Left lung (tissue), 10 donors: ENCODE measurements around the gene NAV2. TPM values are rescaled to one million over a fixed set of nuclear protein-coding genes. Genes with fewer than 3 reads are reported as not detected.

ENCODE experiments used
- ATAC-seq: fragments of 200-7000 bp; cut with Tn5 transposase; one replicate; pipeline ENCODE4 v1.9.1; 2020; ENCODE audit warnings: moderate library complexity
- DNase-seq, 4 donors: peaks; one replicate each; pipeline ENCODE4 v3.0.0-alpha.2; 2013 to 2020
- H3K27ac ChIP-seq, 2 donors: fragments of 200-600 bp; sonication (generic) in 1 of 2; one replicate each; pipeline versions ENCODE4 v1.5.0 to v1.8.0; 2020 to 2021
- H3K27me3 ChIP-seq, 2 donors: fragments of 200-600 bp; sonication (generic) in 1 of 2; one replicate each; pipeline versions ENCODE4 v1.5.0 to v1.8.0; 2020 to 2021
- H3K36me3 ChIP-seq, 2 donors: fragments of 200-600 bp; sonication (generic) in 1 of 2; one replicate each; pipeline versions ENCODE4 v1.5.0 to v1.8.0; 2020 to 2021
- H3K4me1 ChIP-seq, 2 donors: fragments of 200-600 bp; one replicate each; pipeline ENCODE4 v1.8.0; 2021
- H3K4me3 ChIP-seq, 2 donors: fragments of 200-600 bp; sonication (generic) in 1 of 2; one replicate each; pipeline versions ENCODE4 v1.5.0 to v1.8.0; 2020 to 2021; ENCODE audit warnings: mild to moderate bottlenecking in 1 of 2
- H3K9me3 ChIP-seq, 2 donors: fragments of 200-600 bp; sonication (generic) in 1 of 2; one replicate each; pipeline versions ENCODE4 v1.5.0 to v1.8.0; 2020 to 2021
- CTCF ChIP-seq, 2 donors: fragments of 200-600 bp; sonication (generic) in 1 of 2; IDR thresholded peaks; one replicate each; pipeline versions ENCODE4 v1.5.0 to v1.8.0; 2021; ENCODE audit warnings: antibody characterized with exemption in 2 of 2
- intact Hi-C, 2 donors: fragments of 100-400 bp; cut with DNase I; formaldehyde crosslinking; loops; one replicate each; pipeline versions ENCODE4 v1.11.2 to v1.14.2; 2022
- polyA plus RNA-seq, 6 donors: library from polyadenylated mRNA; unstranded; fragments of 120-200 nt; gene quantifications; one replicate each; pipeline ENCODE4 v1.2.1, GENCODE V29; 2013; ENCODE audit not compliant: insufficient read length in 6 of 6
- total RNA-seq, 2 donors: library from RNA; stranded (reverse); fragmentation: NEBNext Ultra II Directional; extraction: Animal tissue kit (Norgen Biotek cat#: 25700); gene quantifications; one replicate each; pipeline ENCODE4 v1.2.1, GENCODE V29; 2021
- donor health status: DM: no; HTN: yes; CAD: no.
- donor health status: DM: no; HTN: no; CAD: no.

Gene NAV2
- total and polyA plus RNA-seq, 8 donors: 18.0 to 59.9 (median 23.1) TPM

GRCh38 chr11:19917069-19917468 lies 204.4 kb downstream of the NAV2 start:
- DNase-seq: no peak
- Histone ChIP-seq H3K4me3 (no peak overlapping the region), H3K27ac (no peak overlapping the region), H3K4me1 (peaks cover 4 to 5% of the 10 kb centered on the region in 2 donors), H3K27me3 (no peaks in the 10 kb centered on the region), H3K36me3 (no peaks in the 10 kb centered on the region), H3K9me3 (no peaks in the 10 kb centered on the region)
- no peak for TF ChIP-seq CTCF (IDR thresholded peaks at IDR 0.05)
- no peak for ATAC-seq
- intact Hi-C loops: no loop called here

- intact Hi-C loops: no loop called here
- H3K9me3 ChIP-seq: no peaks in the 10 kb centered on the region
- H3K4me3 ChIP-seq: no peak overlapping the region
- DNase-seq: no peak
- TF ChIP-seq CTCF (IDR thresholded peaks at IDR 0.05): no peak
- H3K27ac ChIP-seq: peak overlapping the region in 1 of 2 donors; percentile 66
- peaks cover 0 to 5% of the 10 kb centered on the region in 2 donors for H3K4me1 ChIP-seq
- H3K27me3 ChIP-seq: no peaks in the 10 kb centered on the region
- no peak for ATAC-seq
- no peaks in the 10 kb centered on the region for H3K36me3 ChIP-seq
Observed at GRCh38 chr11:19918302-19919049, 205.8 kb downstream of the NAV2 start.

DNA sequence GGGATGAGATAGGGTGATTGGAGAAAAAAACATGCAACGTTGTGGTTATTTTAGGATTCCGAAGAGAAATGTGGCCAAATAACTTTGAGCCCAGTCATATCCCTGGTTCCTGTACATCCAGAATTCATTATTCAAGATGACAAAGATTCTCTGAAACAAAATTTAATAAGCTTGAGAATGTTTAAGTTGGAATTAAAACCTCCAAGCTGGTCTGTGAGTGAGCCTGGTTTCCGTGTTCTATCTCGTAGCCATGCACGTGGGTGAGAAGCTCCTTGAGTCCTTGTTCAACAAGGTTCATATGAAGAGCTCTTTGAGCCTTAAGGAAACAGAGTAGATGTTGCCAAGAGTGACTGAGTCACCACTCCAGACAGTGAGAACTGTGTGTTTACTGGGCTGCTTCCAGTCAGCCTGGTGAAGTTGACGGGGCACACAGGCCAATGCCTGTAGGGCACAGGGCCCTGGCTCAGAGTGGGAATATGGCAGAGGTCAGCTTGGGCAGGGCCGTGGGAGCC lies 206.5 kb downstream of the NAV2 start:
- TF ChIP-seq CTCF (IDR thresholded peaks at IDR 0.05): no peak
- no peaks in the 10 kb centered on the region for H3K36me3 ChIP-seq
- peak overlapping the region in 1 of 2 donors; percentile 66 for H3K27ac ChIP-seq
- DNase-seq (peak in 3 of 4 donors; percentile 74 to 82 (median 80)), ATAC-seq (peak; percentile 98)
- H3K4me3 ChIP-seq: no peak overlapping the region
- intact Hi-C loops: no loop called here
- no peaks in the 10 kb centered on the region for H3K9me3 ChIP-seq
- H3K27me3 ChIP-seq: no peaks in the 10 kb centered on the region
- H3K4me1 ChIP-seq: peaks cover 0 to 5% of the 10 kb centered on the region in 2 donors

DNA sequence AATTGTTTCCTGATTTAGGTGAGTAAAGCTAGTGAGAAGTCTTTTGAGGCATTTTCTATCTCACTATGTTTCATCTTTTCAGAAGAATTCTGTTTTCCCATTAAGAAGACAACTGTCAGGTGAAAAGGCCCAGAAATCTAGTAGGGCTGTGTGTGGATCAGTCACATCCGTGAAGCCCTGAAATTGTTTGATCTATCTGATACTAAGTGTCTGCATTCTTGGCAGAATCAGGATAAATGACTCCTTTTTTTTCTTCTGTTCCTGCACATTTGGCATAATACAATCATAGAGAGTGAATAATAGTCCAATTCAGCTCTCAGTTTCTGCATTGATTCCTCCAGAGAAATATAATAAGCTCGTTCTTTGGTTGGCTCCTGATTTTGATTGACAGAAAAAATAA lies 208.3 kb downstream of the NAV2 start:
- ATAC-seq (no peak), DNase-seq (no peak)
- Histone ChIP-seq H3K9me3 (no peaks in the 10 kb centered on the region), H3K4me3 (no peak overlapping the region), H3K27me3 (no peaks in the 10 kb centered on the region), H3K36me3 (no peaks in the 10 kb centered on the region), H3K27ac (no peak overlapping the region), H3K4me1 (peaks cover 0 to 5% of the 10 kb centered on the region in 2 donors)
- TF ChIP-seq CTCF (IDR thresholded peaks at IDR 0.05): no peak
- intact Hi-C loops: no loop called here

- no peak for DNase-seq
- Histone ChIP-seq H3K9me3 (no peaks in the 10 kb centered on the region), H3K4me3 (no peak overlapping the region), H3K27me3 (no peaks in the 10 kb centered on the region), H3K27ac (no peak overlapping the region), H3K4me1 (peaks cover 0 to 5% of the 10 kb centered on the region in 2 donors), H3K36me3 (no peaks in the 10 kb centered on the region)
- intact Hi-C loops: no loop called here
- TF ChIP-seq CTCF (IDR thresholded peaks at IDR 0.05): no peak
- ATAC-seq: no peak
Observed at GRCh38 chr11:19921976-19922688, 209.5 kb downstream of the NAV2 start.
